NCI-H774 (cell line): ENCODE data around the gene CYSTM1.
"Not testable (repeated sequence)": the region's sequence is repeated elsewhere in the genome, so short reads cannot be mapped to it uniquely, and the experiment has no call there.

ENCODE experiments used
- DNase-seq: peaks from one replicate; lab custom pipeline; 2025; lab: John Stamatoyannopoulos, UW

The CYSTM1 gene

DNA sequence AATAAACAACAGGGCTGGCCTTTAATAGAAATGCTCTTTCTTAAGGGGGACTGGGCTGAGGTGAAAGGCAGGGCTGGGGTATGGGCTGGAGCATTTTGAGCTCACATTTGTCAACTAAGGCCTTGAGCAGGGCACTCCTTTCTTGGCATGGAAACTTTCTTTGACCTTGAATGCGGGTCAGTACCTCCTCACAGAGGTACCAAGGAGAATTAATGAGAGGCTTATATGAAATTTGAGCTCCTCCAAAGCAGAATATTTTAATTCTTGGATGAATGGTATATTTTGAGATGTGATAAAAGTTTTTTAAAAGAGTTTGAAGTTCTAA, 3.1 kb downstream of the CYSTM1 start:
- DNase-seq, result no peak

GRCh38 chr5:140178482-140179116, 3.6 kb downstream of the CYSTM1 start:
- no peak for DNase-seq

DNA sequence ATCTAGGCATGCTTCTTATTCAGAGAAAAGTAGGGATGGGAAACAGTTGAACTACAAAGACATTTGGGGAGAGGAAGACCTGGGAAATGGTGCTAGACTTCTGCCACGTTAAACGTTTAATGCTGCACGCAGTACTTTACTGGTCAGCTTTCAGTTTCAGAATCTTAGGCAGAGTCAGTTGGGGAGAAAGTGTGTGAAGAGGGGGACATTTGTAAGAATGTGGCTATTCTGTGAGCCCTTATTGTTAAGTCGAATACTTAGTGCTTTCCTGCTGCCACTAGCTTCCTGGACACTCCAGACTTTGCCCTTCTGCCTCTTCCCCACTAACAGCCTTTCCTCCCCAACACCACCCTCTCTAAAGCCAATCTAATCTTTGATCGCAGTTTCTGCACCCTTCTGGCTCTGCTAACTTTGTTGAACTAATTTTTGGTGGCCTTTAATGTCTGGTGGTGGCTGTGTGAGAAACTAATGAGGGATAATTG, 6.1 kb downstream of the CYSTM1 start:
- DNase-seq, result no peak

GRCh38 chr5:140181525-140181924, 6.5 kb downstream of the CYSTM1 start:
- no peak for DNase-seq

- DNase-seq, result no peak
Observed at GRCh38 chr5:140182075-140182711, 7.2 kb downstream of the CYSTM1 start.

- no peak for DNase-seq
Observed at GRCh38 chr5:140182803-140183367, 7.9 kb downstream of the CYSTM1 start.

- DNase-seq, result no peak
Observed at GRCh38 chr5:140185409-140185808, 10.4 kb downstream of the CYSTM1 start.

DNA sequence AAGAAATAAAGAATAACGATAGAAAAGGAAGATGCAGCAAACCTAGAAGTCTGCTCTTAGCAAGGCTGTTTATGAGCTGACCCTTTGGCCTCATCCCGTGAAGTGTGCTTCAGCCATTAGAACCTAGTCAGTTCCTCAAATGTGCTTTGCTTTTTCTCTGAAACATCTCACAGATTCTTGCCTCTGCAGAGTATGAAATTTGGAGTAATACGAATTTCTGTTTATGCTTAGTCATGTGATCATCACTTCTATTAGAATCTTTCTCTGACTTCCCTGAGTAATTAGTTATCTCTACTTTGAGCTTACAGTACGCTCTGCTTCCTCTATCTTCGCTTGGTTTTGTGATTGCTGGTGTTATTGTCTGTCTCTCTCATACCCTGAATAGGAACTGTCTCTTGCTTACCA, 11.3 kb downstream of the CYSTM1 start:
- DNase-seq, result no peak

DNA sequence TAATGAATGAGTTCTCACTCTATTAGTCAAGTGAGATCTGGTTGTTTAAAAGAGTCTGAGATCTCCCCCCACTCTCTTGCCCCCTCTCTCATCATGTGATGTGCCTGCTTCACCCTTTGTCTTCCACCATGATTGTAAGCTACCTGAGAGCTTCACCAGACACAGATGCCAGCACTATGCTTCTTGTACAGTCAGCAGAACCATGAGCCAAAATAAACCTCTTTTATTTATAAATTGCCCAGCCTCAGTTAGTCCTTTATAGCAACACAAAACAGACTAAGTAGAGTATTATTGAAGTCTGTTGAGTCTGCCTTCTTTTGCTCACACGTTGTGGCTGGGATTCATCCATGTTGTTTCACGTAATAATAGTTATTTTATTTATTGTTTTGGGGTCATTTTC, 14.3 kb downstream of the CYSTM1 start:
- DNase-seq, result no peak

DNA sequence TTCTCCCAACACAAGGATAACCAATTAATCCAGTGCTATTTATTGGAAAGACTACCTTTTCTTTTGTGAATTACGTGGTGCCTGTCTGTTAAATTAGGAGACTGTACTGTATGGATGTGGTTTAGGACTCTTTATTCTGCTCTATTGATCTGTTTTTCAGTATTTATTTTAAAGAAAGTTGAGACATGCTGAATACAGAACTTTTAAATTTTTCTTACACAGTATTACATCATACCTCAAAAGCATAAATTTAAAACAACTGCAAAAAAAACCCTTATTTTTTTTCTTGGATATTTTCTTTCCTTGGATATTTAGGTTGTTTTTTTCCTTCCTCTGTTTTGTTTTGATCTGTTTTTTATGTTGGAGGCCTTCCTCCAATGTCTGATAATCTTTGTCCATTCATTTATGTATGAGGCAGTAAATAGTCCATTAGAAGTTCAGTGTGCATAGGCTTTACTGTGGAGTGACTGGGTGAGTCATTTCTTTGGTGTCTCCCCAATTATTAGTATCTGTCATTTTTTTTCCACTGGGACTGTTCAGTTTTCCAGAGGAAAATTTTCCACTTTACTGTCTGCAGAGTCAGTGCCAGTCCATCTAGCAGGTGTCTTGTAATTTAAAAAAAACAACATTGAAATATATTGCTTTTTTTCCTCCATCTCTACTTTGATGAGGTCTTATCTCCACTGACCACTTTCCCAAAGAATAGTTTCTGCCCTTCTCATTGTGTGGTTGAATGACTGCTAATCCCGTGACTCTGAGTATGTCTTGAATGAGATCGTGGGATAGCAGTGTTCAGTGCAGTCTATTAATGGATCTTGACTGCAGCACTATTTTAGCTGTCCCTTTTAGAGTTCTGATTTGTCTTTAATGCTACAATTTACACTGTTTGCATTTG, 15.2 kb downstream of the CYSTM1 start:
- no peak for DNase-seq

DNA sequence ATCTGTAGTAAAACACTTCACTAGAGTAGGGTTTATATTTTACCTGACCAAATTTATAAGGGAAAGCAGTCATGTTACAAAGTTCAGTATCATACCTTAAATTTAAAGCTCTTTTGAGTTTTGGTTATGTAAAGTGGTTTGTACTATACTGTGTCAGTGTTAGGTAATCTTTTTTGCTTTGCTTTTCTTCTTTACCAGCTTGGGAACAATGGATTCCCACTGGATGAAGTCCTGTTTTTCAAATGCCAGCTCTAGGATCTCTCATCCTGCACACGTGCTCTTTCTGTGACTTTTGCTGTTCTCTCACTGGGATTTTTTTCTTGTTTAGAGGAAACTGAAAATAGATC, 15.9 kb downstream of the CYSTM1 start:
- DNase-seq, result no peak

DNA sequence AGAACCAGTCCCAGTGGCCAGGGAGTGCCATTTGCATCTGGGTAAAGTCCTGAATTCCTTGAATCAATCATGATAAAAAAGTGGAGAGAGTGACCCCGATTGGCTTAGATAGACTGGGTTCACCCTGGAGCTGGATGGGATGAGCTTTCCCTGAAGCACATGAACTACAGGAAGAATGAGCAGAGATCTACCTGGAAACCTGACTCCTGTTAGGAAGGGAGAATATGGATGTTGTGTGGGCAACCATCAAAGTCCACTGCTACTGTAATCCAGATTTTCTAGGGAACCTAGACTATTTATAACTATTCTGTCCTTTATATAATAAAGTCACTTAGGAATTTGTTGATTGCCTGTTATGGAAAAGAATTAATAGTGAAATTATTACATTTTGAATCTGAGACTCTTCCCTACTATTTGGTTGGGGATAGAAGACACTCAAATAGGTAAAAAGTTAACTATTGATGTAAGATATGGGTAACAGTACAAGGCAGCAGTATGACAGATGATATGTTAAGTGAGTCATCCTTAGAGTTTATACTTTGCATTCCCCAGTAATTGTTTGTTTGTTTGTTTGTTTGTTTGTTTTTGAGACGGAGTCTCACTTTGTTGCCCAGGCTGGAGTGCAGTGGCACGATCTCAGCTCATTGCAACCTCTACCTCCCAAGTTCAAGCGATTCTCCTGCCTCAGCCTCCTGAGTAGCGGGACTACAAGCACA, 17.9 kb downstream of the CYSTM1 start:
- DNase-seq, result no peak

- no peak for DNase-seq
Observed at GRCh38 chr5:140194662-140195061, 19.7 kb downstream of the CYSTM1 start.

DNA sequence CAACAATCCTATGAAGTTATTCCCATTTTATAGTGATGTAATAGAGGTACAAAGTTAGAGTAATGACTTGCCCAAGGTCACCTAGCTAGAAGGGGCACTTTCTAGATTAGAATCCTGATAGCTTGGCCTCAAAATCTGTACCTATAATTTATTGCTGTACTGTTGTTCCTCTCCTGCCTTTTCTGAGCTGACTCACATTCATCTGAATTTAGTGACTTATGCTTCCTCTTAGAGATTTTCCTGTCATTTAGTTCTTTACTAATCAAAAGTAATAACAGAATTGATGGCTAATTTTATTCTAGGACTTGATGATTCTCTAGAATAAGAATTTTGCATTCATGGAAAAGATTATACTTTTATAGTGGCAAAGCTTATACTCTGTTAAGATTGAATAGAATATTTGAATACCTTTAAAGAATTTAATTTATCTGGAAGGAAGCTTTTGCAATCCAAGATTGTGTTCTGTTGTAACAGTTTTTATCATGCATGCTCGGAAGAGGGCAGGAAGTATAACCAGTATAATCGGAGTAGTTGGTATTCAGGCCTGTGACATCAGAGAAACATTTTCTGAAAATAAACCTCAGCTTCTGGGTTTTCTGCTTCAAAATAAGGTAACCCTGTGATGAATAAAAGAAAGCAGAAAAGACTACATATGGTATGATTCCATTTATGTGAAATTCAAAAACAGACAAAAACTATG, 21.3 kb downstream of the CYSTM1 start:
- no peak for DNase-seq

GRCh38 chr5:140197023-140197422, 22.0 kb downstream of the CYSTM1 start:
- no peak for DNase-seq

GRCh38 chr5:140198915-140199314, 23.9 kb downstream of the CYSTM1 start:
- not testable (repeated sequence) for DNase-seq

- no peak for DNase-seq
Observed at GRCh38 chr5:140202078-140202477, 27.1 kb downstream of the CYSTM1 start.

DNA sequence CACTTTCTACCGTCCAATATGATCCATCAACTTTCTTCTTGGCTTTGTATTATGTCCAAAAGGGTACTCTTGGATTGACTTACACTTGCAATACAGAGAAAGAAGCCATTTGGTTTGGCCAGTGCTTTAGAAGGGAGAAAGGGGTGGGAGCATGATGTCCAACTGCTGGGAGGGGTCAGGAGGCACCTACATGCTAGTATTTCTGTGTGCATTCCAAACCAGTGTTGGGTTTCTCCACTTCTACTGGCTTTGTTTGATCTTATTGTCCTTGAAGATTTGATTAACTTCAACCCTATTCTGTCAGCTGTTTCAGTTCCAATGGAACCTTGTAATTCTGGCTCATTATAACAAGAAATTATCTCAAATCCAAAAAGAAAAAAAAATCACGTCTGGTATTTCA, 27.6 kb downstream of the CYSTM1 start:
- no peak for DNase-seq

DNA sequence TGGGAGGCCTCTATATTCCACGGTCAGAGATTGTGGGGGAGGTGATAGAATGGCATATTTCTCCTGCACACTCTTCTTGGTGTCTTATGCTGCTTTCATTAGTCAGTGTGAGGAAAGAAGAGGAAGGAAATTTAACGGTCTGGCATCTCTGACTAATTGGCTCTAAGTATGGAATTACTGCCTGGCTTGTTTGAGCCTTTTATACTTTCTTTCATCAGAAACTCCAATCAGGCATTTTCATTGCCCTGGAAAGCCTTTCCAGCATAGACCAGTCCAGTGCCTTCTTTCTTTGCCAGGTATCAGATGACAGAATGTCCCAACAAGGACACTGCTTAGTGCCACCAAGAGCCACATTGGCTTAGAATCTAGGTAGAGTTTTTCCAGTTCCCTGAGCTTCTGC, 30.2 kb downstream of the CYSTM1 start:
- DNase-seq, result no peak

DNA sequence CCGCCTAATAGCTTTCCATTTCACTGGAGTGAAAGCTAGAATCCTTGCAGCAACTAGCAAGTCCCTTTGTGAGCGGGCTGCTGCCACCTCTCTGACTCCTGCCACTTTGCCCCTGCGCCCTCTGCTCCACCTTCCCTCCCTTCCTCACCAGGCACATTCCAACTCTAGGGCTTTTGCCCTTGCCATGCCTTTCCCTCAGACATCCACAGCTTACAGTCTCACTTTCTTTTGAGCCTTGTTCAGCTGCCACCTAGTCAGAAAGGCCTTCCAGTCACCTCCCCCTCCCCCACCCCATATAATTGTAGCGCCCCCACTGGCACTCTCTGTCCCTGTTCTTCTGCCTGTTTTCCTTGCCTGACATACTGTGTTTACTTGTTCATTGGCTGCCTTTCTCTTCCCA, 31.0 kb downstream of the CYSTM1 start:
- DNase-seq, result no peak

DNA sequence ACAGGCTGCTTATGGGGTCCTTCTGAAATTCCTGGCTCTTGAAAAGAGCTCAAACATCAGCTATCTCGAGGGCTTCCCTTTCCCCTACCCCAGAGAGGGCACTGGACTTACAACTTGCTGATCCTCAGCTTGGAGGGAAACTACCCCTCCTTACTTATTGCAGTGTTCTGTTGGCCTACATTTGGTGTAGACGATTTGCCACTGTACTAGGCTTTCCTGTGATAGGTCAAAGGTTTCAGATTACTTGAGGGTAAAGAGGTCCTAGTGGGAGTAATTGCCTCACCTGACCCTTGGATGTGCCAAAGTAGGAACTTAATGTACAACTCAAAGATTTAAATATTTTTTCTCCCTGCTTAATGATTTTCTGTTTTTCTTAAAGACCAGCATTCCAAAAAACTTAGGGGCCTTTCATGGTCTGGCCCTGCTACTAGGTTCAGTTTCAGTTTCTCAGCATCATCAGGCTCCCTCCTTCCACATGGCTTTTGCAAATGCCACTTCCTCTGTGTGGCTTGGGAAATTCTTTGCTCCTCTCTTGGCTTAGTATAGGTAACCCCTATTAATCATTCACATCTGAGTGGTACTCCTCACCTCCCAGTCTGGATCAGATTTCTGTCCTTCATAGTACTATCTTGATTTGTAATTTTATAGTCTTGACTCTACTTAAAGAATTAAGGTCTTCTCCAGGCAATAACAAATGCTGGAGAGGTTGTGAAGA, 32.4 kb downstream of the CYSTM1 start:
- DNase-seq, result no peak
